Measurements from ENCODE around the gene COPS8.

The COPS8 gene

GRCh38 chr2:237066396-237066795, 19.3 kb upstream of the COPS8 start:
- DNase-seq = no peak

DNA sequence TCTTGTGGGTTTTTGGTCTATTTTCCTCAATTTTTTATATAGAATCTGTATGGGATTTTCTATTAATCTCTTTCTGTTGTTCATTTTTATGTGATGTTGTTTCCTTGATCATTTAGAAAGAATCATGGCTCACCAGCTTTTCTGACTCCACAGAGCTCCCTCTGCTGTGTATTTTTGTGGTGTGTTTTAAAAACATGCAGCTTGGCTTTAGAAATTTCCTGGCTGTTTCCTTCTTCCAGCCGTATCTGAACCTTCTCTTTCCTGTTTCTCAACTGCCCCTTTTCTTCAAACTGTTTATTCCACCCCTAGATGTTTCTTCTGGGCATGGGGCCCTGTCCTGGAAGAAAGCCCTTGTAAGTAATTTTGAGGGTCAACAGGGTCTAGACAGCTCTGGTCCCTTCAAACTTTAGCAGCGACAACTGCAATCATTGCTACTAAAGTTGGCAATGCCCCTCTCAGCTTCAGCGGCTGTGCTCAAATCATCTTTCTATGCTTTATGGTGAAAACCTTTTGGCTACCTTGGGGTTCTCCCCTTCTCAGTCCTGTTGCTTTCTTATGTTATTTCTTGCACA, 17.6 kb upstream of the COPS8 start:
- no peak for DNase-seq

GRCh38 chr2:237072067-237072931, 13.4 kb upstream of the COPS8 start:
- peak; percentile 53 for DNase-seq

DNA sequence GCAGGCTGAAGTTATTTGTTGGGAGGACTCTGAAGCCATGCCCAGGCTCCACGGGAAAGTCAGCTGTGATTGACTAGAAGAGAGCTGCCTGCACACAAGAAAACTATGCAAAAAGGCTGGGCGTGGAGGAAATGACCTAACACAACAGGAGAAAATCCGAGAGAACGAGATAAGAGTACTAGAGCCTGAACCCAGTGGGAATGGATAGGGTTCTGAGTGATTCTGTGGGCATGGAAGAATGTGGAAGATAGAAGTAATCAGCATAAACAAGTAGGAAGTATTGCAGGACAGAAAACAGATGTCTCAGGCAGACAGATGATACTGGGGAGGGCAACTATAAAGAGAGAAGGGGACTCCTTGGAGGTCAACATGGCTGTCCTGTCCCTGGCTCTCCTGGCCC, 12.1 kb upstream of the COPS8 start:
- DNase-seq = peak; percentile 95

DNA sequence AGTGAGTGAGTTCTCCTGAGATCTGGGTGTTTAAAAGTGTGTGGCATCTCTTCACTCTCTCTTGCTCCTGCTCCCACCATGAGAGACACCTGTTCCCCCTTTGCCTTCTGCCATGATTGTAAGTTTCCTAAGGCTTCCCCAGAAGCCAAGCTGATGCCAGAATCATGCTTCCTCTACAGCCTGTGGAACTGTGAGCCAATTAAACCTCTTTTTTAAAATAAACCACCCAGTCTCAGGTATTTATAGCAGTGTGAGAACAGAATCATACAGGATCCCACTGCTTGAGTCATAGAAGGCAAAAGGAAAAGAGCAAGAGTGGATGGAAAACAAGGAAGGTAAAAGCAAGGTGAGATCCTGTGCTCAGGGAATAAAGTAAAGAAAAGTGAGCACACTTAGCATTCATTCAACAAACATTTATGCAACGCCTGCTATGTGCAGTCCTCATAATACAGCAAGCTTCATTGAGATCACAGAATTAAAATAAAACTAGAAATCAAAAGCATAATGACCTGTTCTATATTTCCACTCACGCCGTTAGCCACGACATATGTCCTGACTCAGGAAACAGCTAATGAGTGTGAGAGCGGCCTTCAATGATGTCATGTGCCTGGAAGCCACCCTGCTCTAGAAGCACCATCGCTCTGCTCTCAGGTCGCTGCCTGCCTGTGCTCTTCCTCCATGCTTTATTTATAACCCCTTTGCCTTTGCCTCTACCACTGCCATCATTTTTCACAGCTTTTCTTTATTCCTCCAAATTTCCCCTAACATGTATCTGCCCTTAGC, 11.3 kb upstream of the COPS8 start:
- DNase-seq = no peak

GRCh38 chr2:237075749-237076599, 9.7 kb upstream of the COPS8 start:
- no peak for DNase-seq

DNA sequence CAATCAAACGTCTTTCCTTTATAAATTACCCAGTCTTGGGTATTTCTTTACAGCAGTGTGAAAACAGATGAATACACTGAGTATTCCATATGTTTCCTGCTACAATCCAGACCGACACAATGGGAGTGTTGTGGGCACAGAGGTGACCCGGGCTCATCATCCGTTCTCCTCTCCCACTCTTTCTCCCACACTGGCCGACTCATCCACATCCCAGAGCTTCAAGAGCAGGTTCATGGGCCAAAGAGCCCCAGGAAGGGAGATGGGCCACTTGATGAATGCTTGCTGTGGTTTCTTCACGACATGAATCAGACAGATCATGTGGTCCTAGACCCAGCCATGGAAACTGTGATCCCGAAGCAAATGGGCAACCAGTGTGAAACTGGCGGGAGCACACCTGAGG, 4.1 kb upstream of the COPS8 start:
- no peak for DNase-seq

DNA sequence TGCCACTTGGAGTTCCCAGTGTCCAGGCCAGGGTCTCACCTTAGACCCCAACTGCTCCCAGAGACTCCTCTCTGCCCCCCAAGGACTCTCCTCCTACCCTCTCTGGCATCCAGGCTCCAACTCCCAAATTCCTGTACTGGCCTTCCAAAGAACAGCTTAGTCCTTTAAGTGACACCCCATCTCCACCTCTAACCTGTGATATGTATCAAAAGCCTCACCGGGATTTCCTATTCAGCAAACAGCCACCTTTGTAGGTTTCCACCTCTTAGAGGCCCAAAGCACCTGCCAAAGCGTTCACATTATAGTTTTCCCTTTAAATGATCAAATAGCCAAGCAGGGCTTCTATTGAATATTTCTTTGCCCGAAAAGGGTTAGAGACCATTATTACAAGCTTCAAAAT, 2.7 kb upstream of the COPS8 start:
- DNase-seq = no peak

- DNase-seq = no peak
Observed at GRCh38 chr2:237084444-237084843, 1.2 kb upstream of the COPS8 start.

DNA sequence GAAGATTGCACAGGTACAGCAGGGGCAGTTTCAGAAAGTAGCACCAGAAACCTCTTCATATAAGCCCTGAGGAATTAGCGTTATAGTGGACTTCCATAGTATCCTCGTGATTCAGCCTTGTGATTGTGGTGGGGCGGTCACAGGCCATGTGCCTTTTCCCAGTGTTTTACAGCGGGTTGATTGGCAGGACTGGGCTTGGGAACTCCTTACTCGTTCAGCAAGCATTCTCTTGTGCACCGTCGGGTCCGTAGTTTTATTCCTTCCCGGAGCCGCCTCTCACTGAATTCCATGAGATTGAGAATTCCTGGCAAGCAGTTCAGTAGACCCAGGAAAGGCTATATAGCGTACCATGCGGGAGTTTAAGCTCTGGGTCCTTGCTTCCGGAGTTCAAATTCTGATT, 5.2 kb downstream of the COPS8 start:
- no peak for DNase-seq

GRCh38 chr2:237091779-237092436, 6.2 kb downstream of the COPS8 start:
- no peak for DNase-seq

DNA sequence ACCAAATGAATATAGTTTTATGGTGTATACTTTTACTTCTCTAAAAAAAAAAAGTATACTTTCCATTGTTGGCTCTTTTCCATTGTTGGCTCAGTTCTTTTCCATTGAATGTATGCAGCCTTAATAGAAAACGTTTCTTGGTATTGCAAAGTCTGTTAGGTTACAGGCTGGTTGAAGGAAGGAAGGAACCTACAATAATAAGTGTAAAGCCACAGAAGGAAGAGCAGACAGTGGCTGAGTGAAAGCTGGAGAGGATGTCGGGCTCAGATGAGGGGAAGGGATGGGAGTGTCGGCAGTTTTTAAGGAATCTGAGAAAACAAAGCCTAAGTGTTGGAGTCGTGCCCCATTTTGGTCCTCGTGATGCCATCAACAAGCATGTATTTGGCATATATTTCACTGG, 6.8 kb downstream of the COPS8 start:
- no peak for DNase-seq

DNA sequence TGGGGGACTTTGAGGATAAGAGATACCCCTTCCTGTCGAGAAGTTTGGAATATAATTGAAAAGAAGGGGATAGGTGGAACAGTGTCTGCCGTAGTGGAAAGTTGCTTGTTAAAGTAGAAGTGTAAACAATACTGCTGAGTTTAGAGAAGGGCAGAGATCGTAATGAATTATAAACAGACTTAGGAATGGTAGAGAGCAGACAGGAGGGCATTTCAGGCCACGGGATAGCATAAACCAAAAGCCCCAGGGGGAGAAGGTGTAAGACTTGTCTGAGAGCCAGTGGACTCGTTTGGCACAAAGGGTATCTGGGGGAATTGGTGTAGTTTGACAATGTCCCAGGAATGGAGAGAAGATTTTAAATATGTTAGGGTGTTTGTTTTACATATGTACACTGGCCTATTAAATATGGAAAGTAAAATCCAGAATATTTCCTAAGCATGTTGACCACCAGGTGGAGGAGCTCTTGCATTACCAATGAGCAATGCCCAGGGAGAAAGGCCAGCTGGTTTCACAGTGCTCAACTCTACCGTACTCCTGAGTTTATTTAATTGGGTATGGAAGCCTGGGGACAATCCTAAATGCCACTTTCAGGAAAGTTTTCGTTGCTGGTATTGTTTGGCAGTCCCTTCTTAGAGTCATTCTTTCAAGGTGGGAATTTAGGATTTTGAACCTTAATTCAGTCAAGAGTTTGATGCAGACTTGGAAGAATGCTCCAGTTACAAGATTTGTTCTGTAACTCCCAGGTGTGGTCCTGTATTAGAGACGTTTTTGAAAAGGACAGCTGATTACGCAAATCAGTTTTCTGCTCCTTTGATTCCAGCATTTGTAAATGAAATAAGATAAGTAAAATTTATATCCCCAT, 7.5 kb downstream of the COPS8 start:
- no peak for DNase-seq

- no peak for DNase-seq
Observed at GRCh38 chr2:237096201-237096600, 10.5 kb downstream of the COPS8 start.

DNA sequence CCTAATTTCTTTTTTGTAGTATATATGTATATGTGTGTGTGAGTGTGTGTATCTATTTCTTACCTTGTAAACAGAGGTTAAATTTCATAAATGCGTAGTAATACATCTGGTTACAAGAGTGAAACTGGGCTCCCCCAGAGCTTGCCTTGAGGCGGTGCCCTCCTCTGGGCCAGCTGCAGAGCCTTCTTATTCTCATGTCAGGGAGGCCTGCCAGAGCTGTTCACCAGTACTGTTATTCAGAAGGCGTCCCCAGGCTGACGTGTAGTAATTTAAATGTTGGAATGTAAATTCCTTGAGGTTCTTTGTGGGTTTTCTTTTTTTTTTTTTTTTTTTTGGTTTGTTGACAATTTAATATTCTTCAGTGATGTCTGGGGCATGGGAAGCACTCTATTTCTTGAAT, 11.2 kb downstream of the COPS8 start:
- no peak for DNase-seq

- no peak for DNase-seq
Observed at GRCh38 chr2:237097326-237097910, 11.7 kb downstream of the COPS8 start.

- DNase-seq = peak; percentile 42
Observed at GRCh38 chr2:237097911-237098702, 12.4 kb downstream of the COPS8 start.

DNA sequence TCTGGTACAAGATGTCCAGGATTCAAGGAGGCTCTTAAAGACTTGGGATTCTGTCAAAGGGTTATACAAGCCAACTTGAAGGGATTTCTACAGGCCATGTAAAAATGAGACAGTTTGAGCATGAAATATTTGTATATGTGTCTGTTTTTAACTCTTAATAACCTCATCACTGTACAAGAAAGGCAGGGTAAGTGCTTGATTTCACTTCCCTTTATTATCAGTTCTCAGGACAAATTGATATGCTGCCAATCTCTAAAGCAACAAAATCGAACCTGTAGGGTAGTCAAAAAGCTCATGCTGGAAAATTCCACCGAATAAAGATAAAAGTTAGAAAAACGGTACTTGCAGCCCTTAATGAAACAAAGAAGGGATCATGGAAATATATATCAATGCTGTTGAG, 14.1 kb downstream of the COPS8 start:
- no peak for DNase-seq

- no peak for DNase-seq
Observed at GRCh38 chr2:237101118-237101979, 15.7 kb downstream of the COPS8 start.
